Measurements from ENCODE around the gene COL4A3.

DNA sequence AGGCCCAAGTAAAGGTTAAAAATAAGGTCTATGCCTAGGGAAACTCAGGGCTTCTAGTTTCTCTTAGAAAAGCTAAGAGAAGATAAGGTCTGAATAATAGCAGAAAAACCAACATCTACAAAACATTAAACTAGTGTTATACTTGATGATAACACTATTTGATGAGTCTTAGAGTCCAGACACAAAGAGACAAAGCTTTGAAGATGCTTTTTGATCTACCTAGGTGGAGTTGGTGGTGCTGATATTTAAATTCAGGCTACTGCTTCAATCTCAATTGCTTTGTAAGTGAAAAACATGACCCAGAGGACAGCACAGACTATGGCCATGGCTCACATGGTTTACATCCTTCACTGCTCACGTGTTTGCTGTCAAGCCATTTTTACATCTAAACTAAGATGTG is 148.9 kb downstream of the COL4A3 start:
- TF ChIP-seq, protein P1, sequence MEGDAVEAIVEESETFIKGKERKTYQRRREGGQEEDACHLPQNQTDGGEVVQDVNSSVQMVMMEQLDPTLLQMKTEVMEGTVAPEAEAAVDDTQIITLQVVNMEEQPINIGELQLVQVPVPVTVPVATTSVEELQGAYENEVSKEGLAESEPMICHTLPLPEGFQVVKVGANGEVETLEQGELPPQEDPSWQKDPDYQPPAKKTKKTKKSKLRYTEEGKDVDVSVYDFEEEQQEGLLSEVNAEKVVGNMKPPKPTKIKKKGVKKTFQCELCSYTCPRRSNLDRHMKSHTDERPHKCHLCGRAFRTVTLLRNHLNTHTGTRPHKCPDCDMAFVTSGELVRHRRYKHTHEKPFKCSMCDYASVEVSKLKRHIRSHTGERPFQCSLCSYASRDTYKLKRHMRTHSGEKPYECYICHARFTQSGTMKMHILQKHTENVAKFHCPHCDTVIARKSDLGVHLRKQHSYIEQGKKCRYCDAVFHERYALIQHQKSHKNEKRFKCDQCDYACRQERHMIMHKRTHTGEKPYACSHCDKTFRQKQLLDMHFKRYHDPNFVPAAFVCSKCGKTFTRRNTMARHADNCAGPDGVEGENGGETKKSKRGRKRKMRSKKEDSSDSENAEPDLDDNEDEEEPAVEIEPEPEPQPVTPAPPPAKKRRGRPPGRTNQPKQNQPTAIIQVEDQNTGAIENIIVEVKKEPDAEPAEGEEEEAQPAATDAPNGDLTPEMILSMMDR (IDR thresholded peaks at IDR 0.05) = no peak
- TF ChIP-seq EP300 (IDR thresholded peaks at IDR 0.05) (no peak), POLR2AphosphoS5 (IDR thresholded peaks at IDR 0.05) (no peak)
